Measurements from ENCODE around the gene JARID2.

JARID2 gene

GRCh38 chr6:15252195-15252594 lies 6.3 kb downstream of the JARID2 start:
- TF ChIP-seq CTCF (IDR thresholded peaks at IDR 0.05; ENCODE audit: low read depth, low read length), result no peak
- no peak overlapping the region for H3K4me3 ChIP-seq (ENCODE audit: low read depth, low read length)
- in situ Hi-C loops (cut with HindIII; ENCODE audit: low sequenced_read_pairs), result no loop called here
- DNase-seq (ENCODE audit: low read depth, low spot score), result no peak

DNA sequence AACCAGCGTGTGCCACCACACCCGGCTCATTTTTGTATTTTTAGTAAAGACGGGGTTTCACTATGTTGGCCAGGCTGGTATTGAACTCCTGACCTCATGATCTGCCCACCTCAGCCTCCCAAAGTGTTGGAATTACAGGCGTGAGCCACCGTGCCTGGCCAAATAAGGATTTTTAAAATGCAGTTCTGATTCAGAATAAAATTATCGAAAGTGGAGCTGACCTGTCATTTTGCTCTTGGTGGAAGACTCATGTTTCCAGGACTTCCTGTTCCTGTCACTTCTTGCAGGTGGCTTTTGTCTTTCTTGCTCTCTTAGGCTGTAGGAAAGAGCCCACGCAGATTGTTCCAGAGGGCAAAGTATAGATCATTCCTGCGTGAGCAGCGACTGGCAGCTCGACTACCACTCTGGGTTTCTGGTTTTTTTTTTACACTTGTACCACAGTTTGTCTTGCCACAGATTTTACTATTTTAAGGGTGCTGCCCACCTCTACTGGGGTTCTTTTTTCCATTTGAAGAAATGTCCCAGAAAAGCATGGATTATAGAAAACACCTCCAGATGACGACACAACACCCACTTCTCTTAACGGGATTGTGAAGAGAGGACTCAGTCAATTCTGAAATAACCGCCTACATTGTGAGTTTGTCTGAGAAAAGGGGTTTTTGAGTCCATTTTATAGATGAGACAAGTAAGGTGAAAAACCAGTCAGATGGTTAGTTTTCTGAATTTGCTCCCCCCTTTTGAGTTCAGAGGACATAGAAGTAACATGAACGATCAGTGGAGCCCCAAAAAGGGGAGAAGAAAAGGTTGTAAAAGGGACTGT lies 7.5 kb downstream of the JARID2 start:
- in situ Hi-C loops (cut with HindIII; ENCODE audit: low sequenced_read_pairs), result no loop called here
- no peak for DNase-seq (ENCODE audit: low read depth, low spot score)
- no peak overlapping the region for H3K4me3 ChIP-seq (ENCODE audit: low read depth, low read length)

DNA sequence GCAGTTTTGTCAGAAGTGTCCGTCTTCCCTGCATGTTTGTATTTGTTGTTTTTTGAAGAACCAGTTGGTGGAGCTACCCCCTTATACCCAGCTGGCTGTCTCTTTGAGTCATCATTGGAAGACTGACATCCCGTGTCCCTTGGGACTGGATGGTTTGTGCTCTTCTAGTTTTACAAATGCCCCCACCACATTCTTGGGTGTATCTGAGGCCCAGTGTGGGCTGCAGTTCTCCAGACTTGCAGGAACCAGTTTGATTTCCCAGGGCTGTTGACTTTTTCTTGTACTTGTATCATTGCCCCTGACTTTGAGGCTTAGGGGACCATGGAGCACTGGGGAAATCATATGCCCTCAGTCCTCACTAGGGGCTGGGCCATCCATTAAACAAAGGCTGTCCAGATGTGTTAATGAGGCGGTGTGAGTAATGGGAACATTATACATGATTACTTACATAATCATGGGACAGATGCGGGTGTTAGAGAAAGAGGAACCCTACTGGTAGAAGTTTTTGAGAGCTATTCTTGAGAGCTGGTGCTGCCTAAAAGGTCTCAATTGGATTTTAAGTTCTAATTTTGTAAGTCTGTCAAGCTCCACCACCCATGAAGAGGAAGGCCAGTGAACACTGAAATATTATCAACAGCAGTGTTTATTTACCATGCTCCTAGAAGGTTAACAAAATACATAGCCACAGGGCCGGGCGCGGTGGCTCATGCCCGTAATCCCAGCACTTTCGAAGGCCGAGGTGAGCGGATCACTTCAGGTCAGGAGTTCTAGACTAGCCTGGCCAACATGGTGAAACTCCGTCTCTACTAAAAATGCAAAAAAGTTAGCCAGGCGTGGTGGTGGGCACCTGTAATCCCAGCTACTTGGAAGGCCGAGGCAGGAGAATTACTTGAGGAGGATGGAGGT lies 8.5 kb downstream of the JARID2 start:
- TF ChIP-seq CTCF (IDR thresholded peaks at IDR 0.05; ENCODE audit: low read depth, low read length), result no peak
- H3K4me3 ChIP-seq (ENCODE audit: low read depth, low read length), result no peak overlapping the region
- in situ Hi-C loops (cut with HindIII; ENCODE audit: low sequenced_read_pairs), result no loop called here
- no peak for DNase-seq (ENCODE audit: low read depth, low spot score)

More for the DNA sequence above, 7.5 kb downstream of the JARID2 start:
- no peak for TF ChIP-seq CTCF (IDR thresholded peaks at IDR 0.05; ENCODE audit: low read depth, low read length)

- DNase-seq (ENCODE audit: low read depth, low spot score), result no peak
- in situ Hi-C loops (cut with HindIII; ENCODE audit: low sequenced_read_pairs), result no loop called here
- no peak for TF ChIP-seq CTCF (IDR thresholded peaks at IDR 0.05; ENCODE audit: low read depth, low read length)
- H3K4me3 ChIP-seq (ENCODE audit: low read depth, low read length), result no peak overlapping the region
Observed at GRCh38 chr6:15255481-15255880, 9.6 kb downstream of the JARID2 start.

GRCh38 chr6:15255909-15256395 lies 10.1 kb downstream of the JARID2 start:
- DNase-seq (ENCODE audit: low read depth, low spot score), result no peak
- TF ChIP-seq CTCF (IDR thresholded peaks at IDR 0.05; ENCODE audit: low read depth, low read length), result no peak
- H3K4me3 ChIP-seq (ENCODE audit: low read depth, low read length), result no peak overlapping the region
- in situ Hi-C loops (cut with HindIII; ENCODE audit: low sequenced_read_pairs), result no loop called here

DNA sequence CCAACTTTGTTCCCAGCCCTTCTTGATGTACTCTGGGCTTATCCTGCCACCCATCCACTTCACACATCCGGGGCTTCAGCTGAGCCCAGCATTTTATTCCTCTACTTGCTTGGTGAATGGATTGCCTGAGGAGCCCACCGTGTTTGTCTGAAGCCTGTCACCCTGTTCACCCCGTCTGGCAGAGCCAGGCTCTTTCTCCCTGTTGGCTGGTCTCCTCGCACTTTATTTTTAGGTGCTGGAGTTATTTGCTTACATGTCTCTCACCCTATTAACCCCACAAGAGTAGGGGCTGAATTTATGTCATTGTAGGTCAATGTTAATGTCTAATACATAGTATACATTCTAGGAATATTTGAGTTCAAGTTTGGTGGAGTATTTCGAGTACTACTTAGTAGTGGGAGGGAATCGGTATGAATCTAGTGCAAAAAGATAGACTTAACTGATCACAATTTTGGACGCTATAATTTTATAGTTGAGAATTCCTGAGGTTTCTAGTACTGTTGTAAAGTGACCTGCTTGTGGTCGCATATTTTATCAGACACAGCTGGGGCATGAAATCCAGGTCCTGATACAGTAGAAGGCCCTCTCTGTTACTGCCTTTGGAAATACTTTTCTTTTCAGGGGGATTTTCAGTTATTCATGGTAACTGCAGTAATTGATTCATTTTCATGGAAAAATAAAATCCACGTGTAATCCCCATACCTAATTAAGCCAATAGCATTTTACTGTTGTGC lies 10.8 kb downstream of the JARID2 start:
- no peak overlapping the region for H3K4me3 ChIP-seq (ENCODE audit: low read depth, low read length)
- DNase-seq (ENCODE audit: low read depth, low spot score), result no peak
- in situ Hi-C loops (cut with HindIII; ENCODE audit: low sequenced_read_pairs), result no loop called here
- no peak for TF ChIP-seq CTCF (IDR thresholded peaks at IDR 0.05; ENCODE audit: low read depth, low read length)
